Progenitor cell of endocrine pancreas (in vitro differentiated cells): Measurements from ENCODE around the gene TMEM97. TPM values are rescaled to one million over a fixed set of nuclear protein-coding genes. Genes with fewer than 3 reads are reported as not detected.

ENCODE experiments used
- DNase-seq: peaks from one replicate; pipeline ENCODE4 v3.0.0; 2021; ENCODE audit warnings: low spot score; ENCODE audit not compliant: unreplicated experiment
- H3K27ac Mint-ChIP-seq: 2 replicates; pipeline ENCODE4 v1.8.0; 2021; ENCODE audit warnings: mild to moderate bottlenecking, moderate library complexity, mixed read lengths
- H3K27me3 Mint-ChIP-seq: 2 replicates; pipeline ENCODE4 v1.8.0; 2021; ENCODE audit warnings: mixed read lengths
- H3K36me3 Mint-ChIP-seq: 2 replicates; pipeline ENCODE4 v1.8.0; 2022; ENCODE audit warnings: mixed read lengths; ENCODE audit not compliant: insufficient read depth
- H3K4me1 Mint-ChIP-seq: 2 replicates; pipeline ENCODE4 v1.8.0; 2021; ENCODE audit warnings: low read depth, mixed read lengths
- H3K4me3 Mint-ChIP-seq: 2 replicates; pipeline ENCODE4 v1.8.0; 2021; ENCODE audit warnings: low read depth, mild to moderate bottlenecking, moderate library complexity, mixed read lengths
- H3K9me3 Mint-ChIP-seq: 2 replicates; pipeline ENCODE4 v1.8.0; 2021; ENCODE audit warnings: low read depth, mixed read lengths
- total RNA-seq: library from RNA; stranded (reverse); gene quantifications from 2 replicates; pipeline ENCODE4 v1.2.1, GENCODE V29; 2021
- TF ChIP-seq, protein P1 (sequence below): fragments of 200-600 bp; sonication (generic); IDR thresholded peaks from one replicate; pipeline ENCODE4 v1.5.0; 2021; ENCODE audit warnings: antibody characterized with exemption, mild to moderate bottlenecking; ENCODE audit not compliant: unreplicated experiment

Gene TMEM97
- total RNA-seq, 1 donor from 2014 or later = 102 TPM

GRCh38 chr17:28317099-28317965, 1.7 kb upstream of the TMEM97 start:
- H3K9me3 Mint-ChIP-seq = no peaks in the 10 kb centered on the region
- H3K36me3 Mint-ChIP-seq = peaks cover 3% of the 10 kb centered on the region
- DNase-seq = no peak
- H3K27ac Mint-ChIP-seq = peak overlapping the region; percentile 93
- peaks cover 18% of the 10 kb centered on the region for H3K27me3 Mint-ChIP-seq
- peaks cover 35% of the 10 kb centered on the region for H3K4me1 Mint-ChIP-seq
- TF ChIP-seq, protein P1, sequence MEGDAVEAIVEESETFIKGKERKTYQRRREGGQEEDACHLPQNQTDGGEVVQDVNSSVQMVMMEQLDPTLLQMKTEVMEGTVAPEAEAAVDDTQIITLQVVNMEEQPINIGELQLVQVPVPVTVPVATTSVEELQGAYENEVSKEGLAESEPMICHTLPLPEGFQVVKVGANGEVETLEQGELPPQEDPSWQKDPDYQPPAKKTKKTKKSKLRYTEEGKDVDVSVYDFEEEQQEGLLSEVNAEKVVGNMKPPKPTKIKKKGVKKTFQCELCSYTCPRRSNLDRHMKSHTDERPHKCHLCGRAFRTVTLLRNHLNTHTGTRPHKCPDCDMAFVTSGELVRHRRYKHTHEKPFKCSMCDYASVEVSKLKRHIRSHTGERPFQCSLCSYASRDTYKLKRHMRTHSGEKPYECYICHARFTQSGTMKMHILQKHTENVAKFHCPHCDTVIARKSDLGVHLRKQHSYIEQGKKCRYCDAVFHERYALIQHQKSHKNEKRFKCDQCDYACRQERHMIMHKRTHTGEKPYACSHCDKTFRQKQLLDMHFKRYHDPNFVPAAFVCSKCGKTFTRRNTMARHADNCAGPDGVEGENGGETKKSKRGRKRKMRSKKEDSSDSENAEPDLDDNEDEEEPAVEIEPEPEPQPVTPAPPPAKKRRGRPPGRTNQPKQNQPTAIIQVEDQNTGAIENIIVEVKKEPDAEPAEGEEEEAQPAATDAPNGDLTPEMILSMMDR = no peak
- H3K4me3 Mint-ChIP-seq = peak overlapping the region; percentile 79

- peaks cover 3% of the 10 kb centered on the region for H3K36me3 Mint-ChIP-seq
- H3K4me1 Mint-ChIP-seq = peaks cover 39% of the 10 kb centered on the region
- peak overlapping the region; percentile 93 for H3K27ac Mint-ChIP-seq
- H3K27me3 Mint-ChIP-seq = peaks cover 18% of the 10 kb centered on the region
- peak; percentile 20 for DNase-seq
- H3K9me3 Mint-ChIP-seq = no peaks in the 10 kb centered on the region
- TF ChIP-seq, protein P1 = no peak
- H3K4me3 Mint-ChIP-seq = peak overlapping the region; percentile 79
These were observed 838 bp upstream of the TMEM97 start for GRCh38 chr17:28317966-28318758.

GRCh38 chr17:28319598-28319935, 567 bp downstream of the TMEM97 start:
- H3K27ac Mint-ChIP-seq = peak overlapping the region; percentile 93
- peaks cover 18% of the 10 kb centered on the region for H3K27me3 Mint-ChIP-seq
- peaks cover 45% of the 10 kb centered on the region for H3K4me1 Mint-ChIP-seq
- TF ChIP-seq, protein P1 = no peak
- H3K9me3 Mint-ChIP-seq = no peaks in the 10 kb centered on the region
- peaks cover 3% of the 10 kb centered on the region for H3K36me3 Mint-ChIP-seq
- DNase-seq = no peak
- peak overlapping the region; percentile 79 for H3K4me3 Mint-ChIP-seq

- DNase-seq = no peak
- peak overlapping the region; percentile 75 for H3K27ac Mint-ChIP-seq
- H3K4me1 Mint-ChIP-seq = peaks cover 54% of the 10 kb centered on the region
- peak overlapping the region; percentile 79 for H3K4me3 Mint-ChIP-seq
- H3K27me3 Mint-ChIP-seq = peaks cover 18% of the 10 kb centered on the region
- H3K9me3 Mint-ChIP-seq = no peaks in the 10 kb centered on the region
- H3K36me3 Mint-ChIP-seq = peaks cover 3% of the 10 kb centered on the region
- TF ChIP-seq, protein P1 = no peak
These were observed 1.4 kb downstream of the TMEM97 start for GRCh38 chr17:28320215-28321061.
